HG02981 (cell line): Measurements from ENCODE around the gene EP300.
A peak's percentile ranks its signal among the peaks of the same experiment; 100 is the strongest.
"Not testable (repeated sequence)": the region's sequence is repeated elsewhere in the genome, so short reads cannot be mapped to it uniquely, and the experiment has no call there.

ENCODE experiments used
- ATAC-seq: cut with Tn5 transposase; IDR thresholded peaks from one replicate; pipeline ENCODE4 v1.9.1; 2021; ENCODE audit warnings: mild to moderate bottlenecking, moderate library complexity; ENCODE audit not compliant: unreplicated experiment

EP300 gene

GRCh38 chr22:41078931-41079330 lies 13.5 kb upstream of the EP300 start:
- ATAC-seq, result no peak

- ATAC-seq, result no peak
Measured at GRCh38 chr22:41085842-41086241, 6.5 kb upstream of the EP300 start.

- peak; percentile 72 for ATAC-seq
Measured at GRCh38 chr22:41091132-41092022, 1.0 kb upstream of the EP300 start.

GRCh38 chr22:41092847-41093411 lies 537 bp downstream of the EP300 start:
- no peak for ATAC-seq

GRCh38 chr22:41094041-41094593 lies 1.7 kb downstream of the EP300 start:
- ATAC-seq, result no peak

GRCh38 chr22:41096391-41096790 lies 4.0 kb downstream of the EP300 start:
- no peak for ATAC-seq

GRCh38 chr22:41096841-41097240 lies 4.4 kb downstream of the EP300 start:
- no peak for ATAC-seq

GRCh38 chr22:41099036-41099435 lies 6.6 kb downstream of the EP300 start:
- no peak for ATAC-seq

GRCh38 chr22:41106122-41106968 lies 14.0 kb downstream of the EP300 start:
- no peak for ATAC-seq

- not testable (repeated sequence) for ATAC-seq
Measured at GRCh38 chr22:41106969-41107325, 14.6 kb downstream of the EP300 start.

GRCh38 chr22:41110968-41111367 lies 18.6 kb downstream of the EP300 start:
- no peak for ATAC-seq

- ATAC-seq, result no peak
Measured at GRCh38 chr22:41116342-41116741, 23.9 kb downstream of the EP300 start.

- ATAC-seq, result no peak
Measured at GRCh38 chr22:41117127-41117965, 25.0 kb downstream of the EP300 start.

- no peak for ATAC-seq
Measured at GRCh38 chr22:41123151-41123550, 30.8 kb downstream of the EP300 start.

GRCh38 chr22:41124086-41124485 lies 31.7 kb downstream of the EP300 start:
- no peak for ATAC-seq

GRCh38 chr22:41127451-41127850 lies 35.1 kb downstream of the EP300 start:
- ATAC-seq, result no peak

GRCh38 chr22:41128606-41129005 lies 36.2 kb downstream of the EP300 start:
- no peak for ATAC-seq

- no peak for ATAC-seq
Measured at GRCh38 chr22:41132550-41132949, 40.2 kb downstream of the EP300 start.

GRCh38 chr22:41140365-41140957 lies 48.1 kb downstream of the EP300 start:
- no peak for ATAC-seq

GRCh38 chr22:41145921-41146320 lies 53.5 kb downstream of the EP300 start:
- ATAC-seq, result not testable (repeated sequence)
